ENCODE results near the gene ZNF536.

ZNF536 gene

GRCh38 chr19:30557212-30557611 lies 185.0 kb downstream of the ZNF536 start:
- Histone ChIP-seq H3K27ac (no peak overlapping the region), H3K4me1 (peaks cover 0 to 28% (median 14%) of the 10 kb centered on the region in 10 experiments; a peak in 12 of 20 replicates), H3K4me3 (no peak overlapping the region), H3K9me3 (replicated peaks in 1 of 11) (no peaks in the 10 kb centered on the region), H3K4me2 (no peak overlapping the region), H3K36me3 (no peaks in the 10 kb centered on the region), H4K20me1 (no peaks in the 10 kb centered on the region; a peak in 1 of 22 replicates), H3K9ac (no peak overlapping the region), H3K27me3 (no peaks in the 10 kb centered on the region)
- no peak for TF ChIP-seq Cebpa-rat (IDR thresholded peaks at IDR 0.05)

- Histone ChIP-seq H3K4me1 (peaks cover 0 to 21% (median 11%) of the 10 kb centered on the region in 10 experiments; a peak in 11 of 20 replicates), H3K27ac (no peak overlapping the region), H3K36me3 (no peaks in the 10 kb centered on the region), H3K9ac (no peak overlapping the region), H3K9me3 (replicated peaks in 1 of 11) (no peaks in the 10 kb centered on the region), H4K20me1 (no peaks in the 10 kb centered on the region; a peak in 1 of 22 replicates), H3K4me3 (no peak overlapping the region), H3K27me3 (no peaks in the 10 kb centered on the region), H3K4me2 (no peak overlapping the region)
- no peak for TF ChIP-seq Cebpa-rat (IDR thresholded peaks at IDR 0.05)
Measured at GRCh38 chr19:30557927-30558557, 185.9 kb downstream of the ZNF536 start.

GRCh38 chr19:30558793-30559192 lies 186.6 kb downstream of the ZNF536 start:
- Histone ChIP-seq H3K9ac (no peak overlapping the region), H3K36me3 (no peaks in the 10 kb centered on the region), H3K4me3 (no peak overlapping the region), H3K27me3 (no peaks in the 10 kb centered on the region), H4K20me1 (no peaks in the 10 kb centered on the region; a peak in 1 of 22 replicates), H3K4me1 (peaks cover 0 to 21% (median 11%) of the 10 kb centered on the region in 10 experiments; a peak in 11 of 20 replicates), H3K27ac (no peak overlapping the region), H3K9me3 (replicated peaks in 1 of 11) (no peaks in the 10 kb centered on the region), H3K4me2 (no peak overlapping the region)
- TF ChIP-seq Cebpa-rat (IDR thresholded peaks at IDR 0.05), result no peak

- Histone ChIP-seq H3K9ac (no peak overlapping the region), H3K36me3 (no peaks in the 10 kb centered on the region), H4K20me1 (no peaks in the 10 kb centered on the region; a peak in 1 of 22 replicates), H3K4me1 (peaks cover 0 to 18% (median 10%) of the 10 kb centered on the region in 10 experiments; a peak in 11 of 20 replicates), H3K4me3 (no peak overlapping the region), H3K4me2 (no peak overlapping the region), H3K27me3 (no peaks in the 10 kb centered on the region), H3K27ac (no peak overlapping the region), H3K9me3 (replicated peaks in 1 of 11) (no peaks in the 10 kb centered on the region)
- TF ChIP-seq Cebpa-rat (IDR thresholded peaks at IDR 0.05), result no peak
Measured at GRCh38 chr19:30559446-30559845, 187.3 kb downstream of the ZNF536 start.

- no peaks in the 10 kb centered on the region for H3K4me1 ChIP-seq
- no peak overlapping the region for H3K9ac ChIP-seq
- no peaks in the 10 kb centered on the region; a peak in 1 of 22 replicates for H4K20me1 ChIP-seq
- no peak overlapping the region for H3K4me3 ChIP-seq
- no peaks in the 10 kb centered on the region for H3K9me3 ChIP-seq (replicated peaks in 1 of 11)
- TF ChIP-seq Cebpa-rat (IDR thresholded peaks at IDR 0.05), result no peak
- no peaks in the 10 kb centered on the region for H3K27me3 ChIP-seq
- H3K27ac ChIP-seq, result no peak overlapping the region
- no peaks in the 10 kb centered on the region for H3K36me3 ChIP-seq
- no peak overlapping the region for H3K4me2 ChIP-seq
Measured at GRCh38 chr19:30562981-30563380, 190.8 kb downstream of the ZNF536 start.

- Histone ChIP-seq H3K9me3 (replicated peaks in 1 of 11) (no peaks in the 10 kb centered on the region), H3K36me3 (no peaks in the 10 kb centered on the region), H3K27ac (no peak overlapping the region), H3K4me1 (no peaks in the 10 kb centered on the region), H3K4me3 (no peak overlapping the region), H3K4me2 (no peak overlapping the region), H4K20me1 (no peaks in the 10 kb centered on the region), H3K9ac (no peak overlapping the region), H3K27me3 (no peaks in the 10 kb centered on the region)
- TF ChIP-seq Cebpa-rat (IDR thresholded peaks at IDR 0.05), result no peak
Measured at GRCh38 chr19:30563691-30564090, 191.5 kb downstream of the ZNF536 start.

GRCh38 chr19:30564551-30565011 lies 192.4 kb downstream of the ZNF536 start:
- H4K20me1 ChIP-seq, result no peaks in the 10 kb centered on the region
- H3K4me1 ChIP-seq, result no peaks in the 10 kb centered on the region
- no peak overlapping the region for H3K4me3 ChIP-seq
- H3K9me3 ChIP-seq (replicated peaks in 1 of 11), result no peaks in the 10 kb centered on the region
- H3K4me2 ChIP-seq, result no peak overlapping the region
- H3K27ac ChIP-seq, result no peak overlapping the region
- TF ChIP-seq Cebpa-rat (IDR thresholded peaks at IDR 0.05), result no peak
- H3K27me3 ChIP-seq, result no peaks in the 10 kb centered on the region
- H3K36me3 ChIP-seq, result no peaks in the 10 kb centered on the region
- H3K9ac ChIP-seq, result no peak overlapping the region

GRCh38 chr19:30565636-30566035 lies 193.5 kb downstream of the ZNF536 start:
- H3K36me3 ChIP-seq, result no peaks in the 10 kb centered on the region
- no peaks in the 10 kb centered on the region for H3K27me3 ChIP-seq
- H3K4me3 ChIP-seq, result no peak overlapping the region
- H3K4me1 ChIP-seq, result no peaks in the 10 kb centered on the region
- no peak overlapping the region for H3K4me2 ChIP-seq
- TF ChIP-seq Cebpa-rat (IDR thresholded peaks at IDR 0.05), result no peak
- H4K20me1 ChIP-seq, result no peaks in the 10 kb centered on the region
- no peak overlapping the region for H3K27ac ChIP-seq
- H3K9me3 ChIP-seq (replicated peaks in 1 of 11), result no peaks in the 10 kb centered on the region
- H3K9ac ChIP-seq, result no peak overlapping the region

- H3K9ac ChIP-seq, result no peak overlapping the region
- H3K9me3 ChIP-seq (replicated peaks in 1 of 11), result no peaks in the 10 kb centered on the region
- H3K4me1 ChIP-seq, result no peaks in the 10 kb centered on the region
- H3K4me3 ChIP-seq, result no peak overlapping the region
- no peaks in the 10 kb centered on the region for H3K27me3 ChIP-seq
- no peaks in the 10 kb centered on the region for H3K36me3 ChIP-seq
- TF ChIP-seq Cebpa-rat (IDR thresholded peaks at IDR 0.05), result no peak
- H3K4me2 ChIP-seq, result no peak overlapping the region
- no peak overlapping the region for H3K27ac ChIP-seq
- no peaks in the 10 kb centered on the region for H4K20me1 ChIP-seq
Measured at GRCh38 chr19:30566681-30567420, 194.7 kb downstream of the ZNF536 start.

Data from BLaER1 treated with 17β-estradiol and CSF1 and Interleukin-3, amounts not matched to agents 10 nM and 100 nM (cell line).